Activated CD8-positive, alpha-beta T cell treated with anti-CD3 and anti-CD28 coated beads for 36 hours (primary cell): ENCODE measurements around the gene PSME3IP1. TPM values are rescaled to one million over a fixed set of nuclear protein-coding genes. Genes with fewer than 3 reads are reported as not detected.
"Not testable (repeated sequence)": the region's sequence is repeated elsewhere in the genome, so short reads cannot be mapped to it uniquely, and the experiment has no call there.

ENCODE experiments used
- ATAC-seq: fragments of 200-7000 bp; cut with Tn5 transposase; one replicate; pipeline ENCODE4 v1.10.0; 2021; ENCODE audit warnings: mild to moderate bottlenecking, moderate library complexity
- CTCF ChIA-PET: fragments of 350-600 bp; sonication (Branson Sonifier 250); formaldehyde crosslinking; loops from one replicate; lab custom pipeline; 2021; ENCODE audit warnings: antibody characterized with exemption; lab: Charles Lee
- POLR2A ChIA-PET: fragments of 350-600 bp; sonication (Branson Sonifier 250); formaldehyde crosslinking; loops from one replicate; lab custom pipeline; 2021; ENCODE audit warnings: antibody characterized with exemption; lab: Charles Lee
- DNase-seq: peaks from one replicate; pipeline ENCODE4 v3.0.0-alpha.2; 2020
- H3K27ac Mint-ChIP-seq: one replicate; pipeline ENCODE4 v1.8.0; 2021; ENCODE audit warnings: mild to moderate bottlenecking, mixed read lengths
- H3K27me3 Mint-ChIP-seq: one replicate; pipeline ENCODE4 v1.8.0; 2021; ENCODE audit warnings: mixed read lengths
- H3K36me3 Mint-ChIP-seq: one replicate; pipeline ENCODE4 v1.8.0; 2021; ENCODE audit warnings: low read depth, mixed read lengths
- H3K4me1 Mint-ChIP-seq: one replicate; pipeline ENCODE4 v1.8.0; 2021; ENCODE audit warnings: low read depth, mixed read lengths
- H3K4me3 Mint-ChIP-seq: one replicate; pipeline ENCODE4 v1.8.0; 2021; ENCODE audit warnings: mild to moderate bottlenecking, moderate library complexity, mixed read lengths
- H3K9me3 Mint-ChIP-seq: one replicate; pipeline ENCODE4 v1.8.0; 2021; ENCODE audit warnings: mixed read lengths
- intact Hi-C: fragments of 100-400 bp; cut with micrococcal nuclease; formaldehyde crosslinking; loops from one replicate; pipeline ENCODE4 v1.10.0; 2022
- total RNA-seq, 2 experiments: library from RNA; stranded (reverse); gene quantifications; one replicate each; pipeline ENCODE4 v1.2.3, GENCODE V29; 2021
- TF ChIP-seq, protein P1 (sequence below): fragments of 200-600 bp; IDR thresholded peaks from one replicate; pipeline ENCODE4 v1.8.0; 2022; ENCODE audit warnings: antibody characterized with exemption, mild to moderate bottlenecking

Gene PSME3IP1
- total RNA-seq, 2 experiments from 2014 or later: 101 to 103 TPM

DNA sequence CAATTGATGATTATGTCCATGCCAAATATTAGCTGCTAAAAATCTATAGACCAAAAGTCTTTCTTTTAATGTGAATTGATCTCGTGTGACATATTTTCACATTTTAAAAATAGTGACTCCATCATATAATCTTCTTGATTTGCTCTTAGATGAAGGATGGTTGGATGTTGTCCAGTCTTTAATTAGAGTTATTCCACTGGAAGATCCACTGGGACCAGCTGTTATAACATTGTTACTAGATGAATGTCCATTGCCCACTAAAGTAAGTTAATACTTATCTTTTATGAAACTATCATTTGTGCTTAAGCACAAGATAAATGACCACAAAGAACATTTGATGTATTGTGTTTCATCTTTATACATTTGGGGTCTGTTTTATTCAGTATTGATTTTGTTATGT lies 23.1 kb upstream of the PSME3IP1 start:
- no peaks in the 10 kb centered on the region for H3K27me3 Mint-ChIP-seq
- CTCF ChIA-PET: no interaction called here
- POLR2A ChIA-PET: no interaction called here
- intact Hi-C loops: no loop called here
- no peak overlapping the region for H3K4me3 Mint-ChIP-seq
- H3K36me3 Mint-ChIP-seq: peaks cover 52% of the 10 kb centered on the region
- H3K9me3 Mint-ChIP-seq: no peaks in the 10 kb centered on the region
- TF ChIP-seq, protein P1, sequence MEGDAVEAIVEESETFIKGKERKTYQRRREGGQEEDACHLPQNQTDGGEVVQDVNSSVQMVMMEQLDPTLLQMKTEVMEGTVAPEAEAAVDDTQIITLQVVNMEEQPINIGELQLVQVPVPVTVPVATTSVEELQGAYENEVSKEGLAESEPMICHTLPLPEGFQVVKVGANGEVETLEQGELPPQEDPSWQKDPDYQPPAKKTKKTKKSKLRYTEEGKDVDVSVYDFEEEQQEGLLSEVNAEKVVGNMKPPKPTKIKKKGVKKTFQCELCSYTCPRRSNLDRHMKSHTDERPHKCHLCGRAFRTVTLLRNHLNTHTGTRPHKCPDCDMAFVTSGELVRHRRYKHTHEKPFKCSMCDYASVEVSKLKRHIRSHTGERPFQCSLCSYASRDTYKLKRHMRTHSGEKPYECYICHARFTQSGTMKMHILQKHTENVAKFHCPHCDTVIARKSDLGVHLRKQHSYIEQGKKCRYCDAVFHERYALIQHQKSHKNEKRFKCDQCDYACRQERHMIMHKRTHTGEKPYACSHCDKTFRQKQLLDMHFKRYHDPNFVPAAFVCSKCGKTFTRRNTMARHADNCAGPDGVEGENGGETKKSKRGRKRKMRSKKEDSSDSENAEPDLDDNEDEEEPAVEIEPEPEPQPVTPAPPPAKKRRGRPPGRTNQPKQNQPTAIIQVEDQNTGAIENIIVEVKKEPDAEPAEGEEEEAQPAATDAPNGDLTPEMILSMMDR: no peak
- no peaks in the 10 kb centered on the region for H3K4me1 Mint-ChIP-seq
- no peak overlapping the region for H3K27ac Mint-ChIP-seq
- no peak for ATAC-seq
- no peak for DNase-seq

DNA sequence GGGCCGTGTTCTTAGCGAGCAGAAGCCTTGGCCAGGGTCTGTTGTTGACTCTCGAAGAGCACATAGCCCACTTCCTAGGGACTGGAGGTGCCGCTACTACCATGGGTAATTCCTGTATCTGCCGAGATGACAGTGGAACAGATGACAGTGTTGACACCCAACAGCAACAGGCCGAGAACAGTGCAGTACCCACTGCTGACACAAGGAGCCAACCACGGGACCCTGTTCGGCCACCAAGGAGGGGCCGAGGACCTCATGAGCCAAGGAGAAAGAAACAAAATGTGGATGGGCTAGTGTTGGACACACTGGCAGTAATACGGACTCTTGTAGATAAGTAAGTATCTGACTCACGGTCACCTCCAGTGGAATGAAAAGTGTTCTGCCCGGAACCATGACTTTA lies 18.8 kb upstream of the PSME3IP1 start:
- H3K27me3 Mint-ChIP-seq: no peaks in the 10 kb centered on the region
- no peaks in the 10 kb centered on the region for H3K9me3 Mint-ChIP-seq
- ChIA-PET CTCF (interaction anchor here (1.0 to 1.3 kb wide), 3 partner anchors 41 to 213 kb away, joined by 3 to 4 read pairs (median 3); no protein-coding TSS in a partner anchor), POLR2A (interaction anchor here (0.8 to 1.0 kb wide), 2 partner anchors 70 to 273 kb away, joined by 3 read pairs; no protein-coding TSS in a partner anchor)
- TF ChIP-seq, protein P1: no peak
- no peak for ATAC-seq
- peaks cover 3% of the 10 kb centered on the region for H3K4me1 Mint-ChIP-seq
- DNase-seq: no peak
- intact Hi-C loops: no loop called here
- no peak overlapping the region for H3K27ac Mint-ChIP-seq
- no peak overlapping the region for H3K4me3 Mint-ChIP-seq
- H3K36me3 Mint-ChIP-seq: peaks cover 34% of the 10 kb centered on the region

DNA sequence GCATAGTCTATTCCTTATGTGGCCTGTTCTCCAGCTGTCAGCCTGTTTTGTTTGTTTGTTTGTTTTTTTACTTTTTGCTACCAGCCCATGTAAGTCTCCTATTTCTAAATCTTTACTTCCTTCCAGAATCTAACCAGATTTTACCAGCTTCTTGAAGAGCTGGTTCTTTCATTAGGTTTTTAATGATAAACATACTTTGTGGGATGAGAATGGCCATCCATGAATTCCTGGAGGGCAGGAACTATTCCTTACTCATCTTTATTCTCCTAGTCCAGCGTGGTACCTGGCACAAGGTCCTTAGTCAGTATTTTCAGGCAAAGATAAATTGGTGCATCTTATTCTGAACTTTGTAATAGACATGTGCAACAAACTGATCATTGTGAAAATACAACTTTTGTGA lies 17.6 kb upstream of the PSME3IP1 start:
- Mint-ChIP-seq H3K27ac (no peak overlapping the region), H3K4me3 (no peak overlapping the region), H3K9me3 (no peaks in the 10 kb centered on the region), H3K4me1 (peaks cover 6% of the 10 kb centered on the region), H3K27me3 (no peaks in the 10 kb centered on the region), H3K36me3 (peaks cover 28% of the 10 kb centered on the region)
- no peak for ATAC-seq
- TF ChIP-seq, protein P1: no peak
- ChIA-PET CTCF (interaction anchor here (1.7 kb wide), 1 partner anchor 13 kb away, joined by 3 read pairs; no protein-coding TSS in a partner anchor), POLR2A (no interaction called here)
- intact Hi-C loops: no loop called here
- no peak for DNase-seq

DNA sequence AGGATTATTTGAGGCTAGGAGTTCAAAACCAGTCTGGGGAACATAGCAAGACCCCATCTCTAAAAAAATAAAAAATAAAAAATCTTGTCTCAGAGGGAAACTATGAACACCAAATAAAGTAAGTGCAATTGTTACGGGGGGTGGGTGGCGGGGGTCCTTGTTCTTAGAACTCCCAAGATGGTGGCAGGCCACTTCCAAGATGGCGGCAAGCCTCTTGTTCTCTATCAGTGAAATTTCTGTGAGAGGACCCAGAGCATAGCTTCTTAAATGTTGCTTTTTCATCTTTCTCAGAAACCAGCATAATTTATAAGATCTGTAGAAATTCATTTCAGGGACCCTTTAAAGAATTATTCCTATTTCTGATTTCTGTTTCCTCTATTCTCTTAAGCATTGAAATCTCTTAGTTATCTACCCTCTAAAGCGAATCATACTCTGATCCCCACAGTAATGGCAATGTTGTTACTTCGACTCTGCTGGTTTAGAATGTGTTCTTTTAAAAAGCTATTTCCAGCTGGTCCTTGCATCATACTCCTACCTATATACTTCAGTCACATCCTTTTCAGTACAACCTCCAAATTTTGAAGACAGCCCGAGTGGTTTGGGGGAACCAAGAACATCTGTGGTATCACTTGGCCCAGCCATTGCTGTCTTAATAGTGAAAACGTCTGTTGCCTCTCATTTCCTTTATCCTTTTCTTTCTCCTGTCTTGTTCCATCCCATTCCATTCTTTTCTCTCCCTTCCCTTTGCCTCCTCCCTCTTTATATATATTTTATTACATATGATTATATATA lies 16.5 kb upstream of the PSME3IP1 start:
- Mint-ChIP-seq H3K4me3 (no peak overlapping the region), H3K27ac (no peak overlapping the region), H3K4me1 (peaks cover 6% of the 10 kb centered on the region), H3K36me3 (peaks cover 21% of the 10 kb centered on the region), H3K27me3 (no peaks in the 10 kb centered on the region), H3K9me3 (no peaks in the 10 kb centered on the region)
- ATAC-seq (no peak), DNase-seq (no peak)
- intact Hi-C loops: no loop called here
- POLR2A ChIA-PET: no interaction called here
- CTCF ChIA-PET: interaction anchor here (1.7 kb wide), 1 partner anchor 12 kb away, joined by 3 read pairs; no protein-coding TSS in a partner anchor
- TF ChIP-seq, protein P1: no peak

DNA sequence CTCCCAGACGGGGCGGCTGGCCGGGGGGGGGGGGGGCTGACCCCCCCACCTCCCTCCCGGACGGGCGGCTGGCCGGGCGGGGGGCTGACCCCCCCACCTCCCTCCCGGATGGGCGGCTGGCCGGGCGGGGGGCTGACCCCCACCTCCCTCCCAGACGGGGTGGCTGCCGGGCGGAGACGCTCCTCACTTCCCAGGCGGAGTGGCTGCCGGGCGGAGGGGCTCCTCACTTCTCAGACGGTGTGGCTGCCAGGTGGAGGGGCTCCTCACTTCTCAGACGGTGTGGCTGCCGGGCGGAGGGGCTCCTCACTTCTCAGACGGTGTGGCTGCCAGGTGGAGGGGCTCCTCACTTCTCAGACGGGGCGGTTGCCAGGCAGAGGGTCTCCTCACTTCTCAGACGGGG lies 15.1 kb upstream of the PSME3IP1 start:
- H3K9me3 Mint-ChIP-seq, ATAC-seq, H3K27ac Mint-ChIP-seq, intact Hi-C loops, H3K4me1 Mint-ChIP-seq, CTCF ChIA-PET, DNase-seq, H3K4me3 Mint-ChIP-seq, POLR2A ChIA-PET, H3K27me3 Mint-ChIP-seq: not testable (repeated sequence)
- peaks cover 14% of the 10 kb centered on the region for H3K36me3 Mint-ChIP-seq

DNA sequence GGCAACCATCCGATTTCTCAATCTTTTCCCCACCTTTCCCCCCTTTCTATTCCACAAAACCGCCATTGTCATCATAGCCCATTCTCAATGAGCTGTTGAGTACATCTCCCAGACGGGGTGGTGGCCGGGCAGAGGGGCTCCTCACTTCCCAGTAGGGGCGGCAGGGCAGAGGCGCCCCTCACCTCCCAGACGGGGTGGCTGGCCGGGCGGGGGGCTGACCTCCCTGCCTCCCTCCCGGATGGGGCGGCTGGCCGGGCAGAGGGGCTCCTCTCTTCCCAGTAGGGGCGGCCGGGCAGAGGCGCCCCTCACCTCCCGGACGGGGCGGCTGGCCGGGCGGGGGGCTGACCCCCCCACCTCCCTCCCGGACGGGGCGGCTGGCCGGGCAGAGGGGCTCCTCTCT lies 14.5 kb upstream of the PSME3IP1 start:
- H3K27ac Mint-ChIP-seq, H3K27me3 Mint-ChIP-seq, CTCF ChIA-PET, POLR2A ChIA-PET, H3K4me3 Mint-ChIP-seq, H3K36me3 Mint-ChIP-seq, ATAC-seq, DNase-seq, H3K9me3 Mint-ChIP-seq, intact Hi-C loops, H3K4me1 Mint-ChIP-seq: not testable (repeated sequence)
